NCI-H2081 (cell line): ENCODE measurements around the gene MSX2.
"Not testable (repeated sequence)": the region's sequence is repeated elsewhere in the genome, so short reads cannot be mapped to it uniquely, and the experiment has no call there.

Experiments used
- DNase-seq, 2 experiments: peaks; one replicate each; lab custom pipeline; 2025; lab: John Stamatoyannopoulos, UW

MSX2 gene

GRCh38 chr5:174733091-174733690 is 8.8 kb downstream of the MSX2 start:
- no peak for DNase-seq

GRCh38 chr5:174733836-174734235 is 9.5 kb downstream of the MSX2 start:
- no peak for DNase-seq

GRCh38 chr5:174734571-174735497 is 10.5 kb downstream of the MSX2 start:
- DNase-seq = no peak

- no peak for DNase-seq
Observed at GRCh38 chr5:174735498-174736330, 11.3 kb downstream of the MSX2 start.

- DNase-seq = no peak
Observed at GRCh38 chr5:174736331-174736721, 11.9 kb downstream of the MSX2 start.

GRCh38 chr5:174736777-174737176 is 12.4 kb downstream of the MSX2 start:
- DNase-seq = no peak

- no peak for DNase-seq
Observed at GRCh38 chr5:174737330-174737729, 12.9 kb downstream of the MSX2 start.

GRCh38 chr5:174741352-174741751 is 17.0 kb downstream of the MSX2 start:
- DNase-seq = no peak

- DNase-seq = no peak
Observed at GRCh38 chr5:174744896-174745295, 20.5 kb downstream of the MSX2 start.

- DNase-seq = no peak
Observed at GRCh38 chr5:174745590-174746103, 21.3 kb downstream of the MSX2 start.

- DNase-seq = no peak
Observed at GRCh38 chr5:174750711-174751110, 26.3 kb downstream of the MSX2 start.

- DNase-seq = no peak
Observed at GRCh38 chr5:174751154-174752000, 27.0 kb downstream of the MSX2 start.

- DNase-seq = no peak
Observed at GRCh38 chr5:174752121-174752520, 27.7 kb downstream of the MSX2 start.

GRCh38 chr5:174755106-174755505 is 30.7 kb downstream of the MSX2 start:
- no peak for DNase-seq

- no peak for DNase-seq
Observed at GRCh38 chr5:174759091-174759490, 34.7 kb downstream of the MSX2 start.

GRCh38 chr5:174760721-174761120 is 36.3 kb downstream of the MSX2 start:
- DNase-seq = no peak

- not testable (repeated sequence) for DNase-seq
Observed at GRCh38 chr5:174761341-174761740, 37.0 kb downstream of the MSX2 start.

GRCh38 chr5:174764309-174764708 is 39.9 kb downstream of the MSX2 start:
- no peak for DNase-seq

GRCh38 chr5:174765540-174765939 is 41.2 kb downstream of the MSX2 start:
- no peak for DNase-seq

- DNase-seq = no peak
Observed at GRCh38 chr5:174767670-174768069, 43.3 kb downstream of the MSX2 start.

GRCh38 chr5:174769005-174769404 is 44.6 kb downstream of the MSX2 start:
- no peak for DNase-seq
